ENCODE data around the gene THEM4. TPM values are rescaled to one million over a fixed set of nuclear protein-coding genes. Genes with fewer than 3 reads are reported as not detected.

The THEM4 gene
- total and polyA plus RNA-seq, 2 of the 8 experiments (the other 6 are each of a cell fraction or from before 2014, with no cell fraction given) = 9.9 to 11.2 TPM

DNA sequence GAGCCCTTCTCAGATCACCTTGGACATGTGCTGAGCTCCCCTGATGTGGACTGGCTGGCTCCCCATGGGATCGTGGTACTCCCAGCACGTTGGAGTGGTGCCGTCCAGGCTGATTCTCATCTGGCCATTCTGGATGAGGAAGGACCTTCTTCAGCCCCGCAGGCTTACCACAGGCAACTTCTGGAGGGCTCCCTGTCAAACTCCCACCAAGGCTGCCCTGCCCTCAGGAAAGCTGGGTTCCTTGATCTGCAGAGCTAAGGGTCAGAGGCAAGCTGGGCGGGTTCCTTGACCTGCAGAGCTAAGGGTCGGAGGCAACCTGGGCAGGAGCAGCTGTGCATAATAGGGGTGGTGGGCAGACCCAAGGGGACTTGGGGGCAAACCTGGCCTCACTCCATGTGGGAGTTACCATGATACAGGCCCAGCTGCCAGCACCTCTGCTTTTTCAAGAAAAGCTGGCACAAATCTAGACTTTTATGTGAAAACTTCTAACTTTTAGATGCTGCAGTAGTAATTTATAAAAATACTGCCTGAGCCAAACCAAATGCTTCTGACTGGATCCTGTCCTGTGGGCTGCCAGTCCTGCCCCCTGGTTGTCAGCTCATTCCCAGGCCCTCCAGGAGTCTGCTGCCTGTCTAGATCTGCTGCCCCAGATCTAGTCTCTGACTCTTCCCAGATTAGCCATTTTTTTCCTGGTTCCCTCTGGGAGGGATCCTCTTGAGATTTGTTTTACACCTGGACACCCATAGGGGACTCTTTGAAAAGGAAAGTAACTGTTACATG is 50.2 kb downstream of the THEM4 start (continued):
- TF ChIP-seq, protein P1, sequence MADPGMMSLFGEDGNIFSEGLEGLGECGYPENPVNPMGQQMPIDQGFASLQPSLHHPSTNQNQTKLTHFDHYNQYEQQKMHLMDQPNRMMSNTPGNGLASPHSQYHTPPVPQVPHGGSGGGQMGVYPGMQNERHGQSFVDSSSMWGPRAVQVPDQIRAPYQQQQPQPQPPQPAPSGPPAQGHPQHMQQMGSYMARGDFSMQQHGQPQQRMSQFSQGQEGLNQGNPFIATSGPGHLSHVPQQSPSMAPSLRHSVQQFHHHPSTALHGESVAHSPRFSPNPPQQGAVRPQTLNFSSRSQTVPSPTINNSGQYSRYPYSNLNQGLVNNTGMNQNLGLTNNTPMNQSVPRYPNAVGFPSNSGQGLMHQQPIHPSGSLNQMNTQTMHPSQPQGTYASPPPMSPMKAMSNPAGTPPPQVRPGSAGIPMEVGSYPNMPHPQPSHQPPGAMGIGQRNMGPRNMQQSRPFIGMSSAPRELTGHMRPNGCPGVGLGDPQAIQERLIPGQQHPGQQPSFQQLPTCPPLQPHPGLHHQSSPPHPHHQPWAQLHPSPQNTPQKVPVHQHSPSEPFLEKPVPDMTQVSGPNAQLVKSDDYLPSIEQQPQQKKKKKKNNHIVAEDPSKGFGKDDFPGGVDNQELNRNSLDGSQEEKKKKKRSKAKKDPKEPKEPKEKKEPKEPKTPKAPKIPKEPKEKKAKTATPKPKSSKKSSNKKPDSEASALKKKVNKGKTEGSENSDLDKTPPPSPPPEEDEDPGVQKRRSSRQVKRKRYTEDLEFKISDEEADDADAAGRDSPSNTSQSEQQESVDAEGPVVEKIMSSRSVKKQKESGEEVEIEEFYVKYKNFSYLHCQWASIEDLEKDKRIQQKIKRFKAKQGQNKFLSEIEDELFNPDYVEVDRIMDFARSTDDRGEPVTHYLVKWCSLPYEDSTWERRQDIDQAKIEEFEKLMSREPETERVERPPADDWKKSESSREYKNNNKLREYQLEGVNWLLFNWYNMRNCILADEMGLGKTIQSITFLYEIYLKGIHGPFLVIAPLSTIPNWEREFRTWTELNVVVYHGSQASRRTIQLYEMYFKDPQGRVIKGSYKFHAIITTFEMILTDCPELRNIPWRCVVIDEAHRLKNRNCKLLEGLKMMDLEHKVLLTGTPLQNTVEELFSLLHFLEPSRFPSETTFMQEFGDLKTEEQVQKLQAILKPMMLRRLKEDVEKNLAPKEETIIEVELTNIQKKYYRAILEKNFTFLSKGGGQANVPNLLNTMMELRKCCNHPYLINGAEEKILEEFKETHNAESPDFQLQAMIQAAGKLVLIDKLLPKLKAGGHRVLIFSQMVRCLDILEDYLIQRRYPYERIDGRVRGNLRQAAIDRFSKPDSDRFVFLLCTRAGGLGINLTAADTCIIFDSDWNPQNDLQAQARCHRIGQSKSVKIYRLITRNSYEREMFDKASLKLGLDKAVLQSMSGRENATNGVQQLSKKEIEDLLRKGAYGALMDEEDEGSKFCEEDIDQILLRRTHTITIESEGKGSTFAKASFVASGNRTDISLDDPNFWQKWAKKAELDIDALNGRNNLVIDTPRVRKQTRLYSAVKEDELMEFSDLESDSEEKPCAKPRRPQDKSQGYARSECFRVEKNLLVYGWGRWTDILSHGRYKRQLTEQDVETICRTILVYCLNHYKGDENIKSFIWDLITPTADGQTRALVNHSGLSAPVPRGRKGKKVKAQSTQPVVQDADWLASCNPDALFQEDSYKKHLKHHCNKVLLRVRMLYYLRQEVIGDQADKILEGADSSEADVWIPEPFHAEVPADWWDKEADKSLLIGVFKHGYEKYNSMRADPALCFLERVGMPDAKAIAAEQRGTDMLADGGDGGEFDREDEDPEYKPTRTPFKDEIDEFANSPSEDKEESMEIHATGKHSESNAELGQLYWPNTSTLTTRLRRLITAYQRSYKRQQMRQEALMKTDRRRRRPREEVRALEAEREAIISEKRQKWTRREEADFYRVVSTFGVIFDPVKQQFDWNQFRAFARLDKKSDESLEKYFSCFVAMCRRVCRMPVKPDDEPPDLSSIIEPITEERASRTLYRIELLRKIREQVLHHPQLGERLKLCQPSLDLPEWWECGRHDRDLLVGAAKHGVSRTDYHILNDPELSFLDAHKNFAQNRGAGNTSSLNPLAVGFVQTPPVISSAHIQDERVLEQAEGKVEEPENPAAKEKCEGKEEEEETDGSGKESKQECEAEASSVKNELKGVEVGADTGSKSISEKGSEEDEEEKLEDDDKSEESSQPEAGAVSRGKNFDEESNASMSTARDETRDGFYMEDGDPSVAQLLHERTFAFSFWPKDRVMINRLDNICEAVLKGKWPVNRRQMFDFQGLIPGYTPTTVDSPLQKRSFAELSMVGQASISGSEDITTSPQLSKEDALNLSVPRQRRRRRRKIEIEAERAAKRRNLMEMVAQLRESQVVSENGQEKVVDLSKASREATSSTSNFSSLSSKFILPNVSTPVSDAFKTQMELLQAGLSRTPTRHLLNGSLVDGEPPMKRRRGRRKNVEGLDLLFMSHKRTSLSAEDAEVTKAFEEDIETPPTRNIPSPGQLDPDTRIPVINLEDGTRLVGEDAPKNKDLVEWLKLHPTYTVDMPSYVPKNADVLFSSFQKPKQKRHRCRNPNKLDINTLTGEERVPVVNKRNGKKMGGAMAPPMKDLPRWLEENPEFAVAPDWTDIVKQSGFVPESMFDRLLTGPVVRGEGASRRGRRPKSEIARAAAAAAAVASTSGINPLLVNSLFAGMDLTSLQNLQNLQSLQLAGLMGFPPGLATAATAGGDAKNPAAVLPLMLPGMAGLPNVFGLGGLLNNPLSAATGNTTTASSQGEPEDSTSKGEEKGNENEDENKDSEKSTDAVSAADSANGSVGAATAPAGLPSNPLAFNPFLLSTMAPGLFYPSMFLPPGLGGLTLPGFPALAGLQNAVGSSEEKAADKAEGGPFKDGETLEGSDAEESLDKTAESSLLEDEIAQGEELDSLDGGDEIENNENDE (IDR thresholded peaks at IDR 0.05; ENCODE audit: insufficient replicate concordance, low read length) = no peak
- TF ChIP-seq CREB1 (IDR thresholded peaks at IDR 0.05) = no peak
- TF ChIP-seq SAP30 (IDR thresholded peaks at IDR 0.05; ENCODE audit: insufficient read depth, insufficient replicate concordance, low read length) = no peak
- TF ChIP-seq NANOG (IDR thresholded peaks at IDR 0.05; ENCODE audit: insufficient read depth, low read depth, low read length, poor library complexity, severe bottlenecking) = no peak
- TF ChIP-seq EP300 (IDR thresholded peaks at IDR 0.05; ENCODE audit: borderline replicate concordance in 1 of 2, low read depth in 2 of 2, low read length in 2 of 2) = no peak
- TF ChIP-seq, protein P2, sequence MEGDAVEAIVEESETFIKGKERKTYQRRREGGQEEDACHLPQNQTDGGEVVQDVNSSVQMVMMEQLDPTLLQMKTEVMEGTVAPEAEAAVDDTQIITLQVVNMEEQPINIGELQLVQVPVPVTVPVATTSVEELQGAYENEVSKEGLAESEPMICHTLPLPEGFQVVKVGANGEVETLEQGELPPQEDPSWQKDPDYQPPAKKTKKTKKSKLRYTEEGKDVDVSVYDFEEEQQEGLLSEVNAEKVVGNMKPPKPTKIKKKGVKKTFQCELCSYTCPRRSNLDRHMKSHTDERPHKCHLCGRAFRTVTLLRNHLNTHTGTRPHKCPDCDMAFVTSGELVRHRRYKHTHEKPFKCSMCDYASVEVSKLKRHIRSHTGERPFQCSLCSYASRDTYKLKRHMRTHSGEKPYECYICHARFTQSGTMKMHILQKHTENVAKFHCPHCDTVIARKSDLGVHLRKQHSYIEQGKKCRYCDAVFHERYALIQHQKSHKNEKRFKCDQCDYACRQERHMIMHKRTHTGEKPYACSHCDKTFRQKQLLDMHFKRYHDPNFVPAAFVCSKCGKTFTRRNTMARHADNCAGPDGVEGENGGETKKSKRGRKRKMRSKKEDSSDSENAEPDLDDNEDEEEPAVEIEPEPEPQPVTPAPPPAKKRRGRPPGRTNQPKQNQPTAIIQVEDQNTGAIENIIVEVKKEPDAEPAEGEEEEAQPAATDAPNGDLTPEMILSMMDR (IDR thresholded peaks at IDR 0.05; ENCODE audit: control extremely low read depth in 1 of 3, insufficient read depth in 1 of 3, low read depth in 1 of 3, low read length in 3 of 3) = no peak
